GM12865 (cell line): ENCODE data around the gene CEP128.

ENCODE experiments used
- DNase-seq: peaks from one replicate; pipeline ENCODE4 v3.0.0; 2010; ENCODE audit warnings: low read depth
- H3K4me3 ChIP-seq: 2 replicates; pipeline ENCODE4 v1.5.1; 2011; ENCODE audit warnings: mild to moderate bottlenecking, low read depth, low read length, control low read depth
- CTCF ChIP-seq: IDR thresholded peaks from 2 replicates; pipeline ENCODE4 v1.5.1; 2011; ENCODE audit warnings: low read length, control low read depth, low read depth, inconsistent platforms; ENCODE audit not compliant: insufficient read depth; ENCODE audit errors: missing control alignments

Gene CEP128

GRCh38 chr14:80844872-80845271, 96.7 kb downstream of the CEP128 start:
- DNase-seq: no peak
- TF ChIP-seq CTCF: no peak
- no peak overlapping the region for H3K4me3 ChIP-seq

- no peak overlapping the region for H3K4me3 ChIP-seq
- no peak for DNase-seq
- TF ChIP-seq CTCF: no peak
Measured at GRCh38 chr14:80839743-80840142, 101.8 kb downstream of the CEP128 start.

GRCh38 chr14:80809663-80810062, 131.9 kb downstream of the CEP128 start:
- H3K4me3 ChIP-seq: no peak overlapping the region
- DNase-seq: peak; percentile 5
- TF ChIP-seq CTCF: no peak

GRCh38 chr14:80805136-80805535, 136.4 kb downstream of the CEP128 start:
- DNase-seq: no peak
- no peak for TF ChIP-seq CTCF
- H3K4me3 ChIP-seq: no peak overlapping the region

- no peak for TF ChIP-seq CTCF
- no peak overlapping the region for H3K4me3 ChIP-seq
- DNase-seq: no peak
Measured at GRCh38 chr14:80798878-80799277, 142.7 kb downstream of the CEP128 start.

GRCh38 chr14:80798211-80798610, 143.3 kb downstream of the CEP128 start:
- no peak overlapping the region for H3K4me3 ChIP-seq
- no peak for DNase-seq
- no peak for TF ChIP-seq CTCF

- no peak overlapping the region for H3K4me3 ChIP-seq
- no peak for DNase-seq
- no peak for TF ChIP-seq CTCF
Measured at GRCh38 chr14:80792771-80793170, 148.8 kb downstream of the CEP128 start.
